Measurements from ENCODE around the gene MCRIP1.

MCRIP1 gene

GRCh38 chr17:81802856-81803643 is 30.0 kb downstream of the MCRIP1 start:
- no peak for FAIRE-seq

DNA sequence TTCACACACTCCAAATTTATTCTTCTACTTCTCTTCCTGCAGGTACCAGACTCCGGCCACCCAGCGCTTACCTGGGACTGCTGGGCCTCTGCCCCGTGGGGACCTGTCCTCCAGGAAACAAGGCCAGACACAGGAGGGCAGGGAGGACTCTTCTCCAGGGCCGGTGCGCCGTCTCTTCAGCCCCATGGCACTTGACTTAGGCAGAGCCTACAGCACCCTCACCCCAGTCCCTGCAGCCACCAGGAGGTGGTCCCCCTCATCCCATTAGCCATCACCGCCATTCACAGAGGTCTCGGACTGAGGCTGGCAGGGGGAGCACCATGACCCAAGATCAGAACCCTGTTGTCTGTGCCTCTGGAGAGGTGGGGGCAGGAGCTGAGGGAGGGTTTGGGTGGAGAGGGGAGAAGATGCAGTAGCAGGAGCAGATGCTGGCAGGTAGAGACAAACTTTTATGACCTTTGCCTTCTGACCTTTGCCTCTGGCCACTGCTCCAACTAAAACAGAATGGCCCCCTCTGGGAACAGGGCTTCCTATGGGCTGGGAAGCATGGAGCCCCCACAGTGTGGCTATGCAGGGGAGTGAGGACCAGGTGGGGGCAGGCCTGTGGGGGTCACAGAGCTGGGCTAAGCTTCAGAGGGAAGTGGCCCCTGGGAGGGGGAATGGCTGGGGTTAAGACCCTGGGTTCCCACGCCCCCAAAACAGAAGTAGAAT is 30.9 kb downstream of the MCRIP1 start:
- no peak for FAIRE-seq

GRCh38 chr17:81801327-81801726 is 31.8 kb downstream of the MCRIP1 start:
- FAIRE-seq: no peak

GRCh38 chr17:81794509-81794908 is 38.6 kb downstream of the MCRIP1 start:
- FAIRE-seq: no peak

DNA sequence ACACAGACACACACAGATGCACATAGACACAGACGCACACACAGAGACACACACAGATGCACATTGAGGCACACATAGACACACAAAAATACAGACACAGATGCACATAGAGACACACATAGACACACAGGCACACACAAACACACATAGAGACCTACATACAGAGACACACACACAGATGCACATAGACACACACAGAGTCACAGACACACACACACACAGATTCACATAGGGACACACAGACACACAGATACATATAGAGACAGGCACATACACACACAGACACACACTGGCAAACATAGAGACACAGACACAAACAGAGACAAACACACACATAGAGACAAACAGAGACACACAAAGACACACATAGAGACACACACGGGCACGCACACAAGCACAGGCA is 39.0 kb downstream of the MCRIP1 start:
- no peak for FAIRE-seq

DNA sequence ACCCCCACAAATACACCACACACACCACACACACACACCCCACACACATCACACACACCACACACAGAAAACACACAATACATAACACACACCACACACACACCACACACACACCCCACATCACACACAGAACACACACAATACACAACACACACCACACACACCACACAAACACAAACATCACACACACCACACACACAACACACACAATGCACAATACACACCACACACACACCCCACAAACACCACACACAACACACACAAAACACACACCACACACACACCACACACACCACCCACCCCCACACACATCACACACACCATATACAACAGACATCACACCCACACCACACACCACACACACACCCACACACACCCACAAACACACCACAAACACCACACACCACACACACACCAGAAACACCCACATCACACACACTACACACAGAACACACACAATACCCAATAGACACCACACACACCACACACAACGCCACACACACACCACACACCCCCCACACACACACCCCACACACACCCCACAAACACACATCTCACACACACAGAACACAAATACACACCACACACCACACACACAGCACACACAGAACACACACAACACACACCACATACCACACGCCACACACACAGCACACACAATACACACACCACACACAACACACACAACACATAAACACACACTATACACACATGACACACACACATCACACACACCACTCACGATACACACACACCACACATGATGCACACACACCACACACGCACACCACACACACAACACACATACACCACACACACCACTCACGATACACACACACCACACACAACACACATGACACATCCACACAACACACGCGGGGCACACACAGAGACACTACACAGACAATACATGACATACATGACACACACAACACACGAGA is 40.1 kb downstream of the MCRIP1 start:
- FAIRE-seq: no peak
